Body of pancreas (tissue), 4 donors: ENCODE data around the gene SBF2. TPM values are rescaled to one million over a fixed set of nuclear protein-coding genes. Genes with fewer than 3 reads are reported as not detected.
"Not testable (repeated sequence)": the region's sequence is repeated elsewhere in the genome, so short reads cannot be mapped to it uniquely, and the experiment has no call there.

Source experiments
- ATAC-seq: fragments of 150-250 bp; one replicate; pipeline ENCODE4 v1.9.1; 2016
- DNase-seq, 4 donors: peaks; one replicate each; pipeline ENCODE4 v3.0.0-alpha.2; 2019
- H3K27ac ChIP-seq, 4 donors: fragments of 200-600 bp; sonication (generic); 1 replicate in 3 of 4; 2 replicates in 1 of 4; pipeline versions ENCODE4 v1.5.1 to v1.6.1; 2016 to 2019; ENCODE audit warnings: mild to moderate bottlenecking in 1 of 4, mixed read lengths in 1 of 4, moderate library complexity in 1 of 4
- H3K27me3 ChIP-seq, 2 donors: fragments of 200-600 bp; sonication (generic); one replicate each; pipeline ENCODE4 v1.6.0; 2016; ENCODE audit warnings: mild to moderate bottlenecking in 1 of 2
- H3K36me3 ChIP-seq, 2 donors: fragments of 200-600 bp; sonication (generic); replicated peaks in 1 of 2; 2 replicates each; pipeline ENCODE4 v1.5.1; 2016; ENCODE audit warnings: low read depth in 2 of 2; ENCODE audit not compliant: insufficient read depth in 1 of 2
- H3K4me1 ChIP-seq: fragments of 200-600 bp; sonication (generic); one replicate; pipeline ENCODE4 v1.6.0; 2016
- H3K4me3 ChIP-seq, 2 donors: fragments of 200-600 bp; sonication (generic); 1 replicate in 1 of 2; 2 replicates in 1 of 2; pipeline ENCODE4 v1.5.1; 2016 to 2019
- H3K9me3 ChIP-seq, 3 donors: fragments of 200-600 bp; sonication (generic); 1 replicate in 2 of 3; 2 replicates in 1 of 3; pipeline ENCODE4 v1.5.1; 2016
- POLR2A ChIP-seq, 3 donors: fragments of 450-650 bp; IDR thresholded peaks; one replicate each; pipeline ENCODE4 v1.6.1; 2016; ENCODE audit warnings: antibody characterized with exemption in 3 of 3, mild to moderate bottlenecking in 2 of 3
- WGBS, 2 donors: methylation state at CpG; one replicate each; pipeline ENCODE4 v1.1.5; 2017; 5-methylcytosine and 5-hydroxymethylcytosine counted together
- intact Hi-C: fragments of 100-400 bp; cut with DNase I; formaldehyde crosslinking; loops from one replicate; pipeline ENCODE4 v1.15.1; 2023
- total RNA-seq, 2 donors: library from RNA; depleted of rRNA; stranded (reverse); fragments of >200 nt; gene quantifications; one replicate each; pipeline ENCODE4 v1.1.0, GENCODE V29; 2016
- TF ChIP-seq, protein P1 (sequence below), 7 experiments: fragments of 450-650 bp in 4 of 7; fragments of 200-600 bp in 3 of 7; sonication (generic) in 3 of 7; IDR thresholded peaks; one replicate each; pipeline ENCODE4 v1.5.1; 2016 to 2019; ENCODE audit warnings: antibody characterized with exemption in 7 of 7

SBF2 gene
- total RNA-seq, 2 donors from 2014 or later = 23.6 to 38.9 TPM

DNA sequence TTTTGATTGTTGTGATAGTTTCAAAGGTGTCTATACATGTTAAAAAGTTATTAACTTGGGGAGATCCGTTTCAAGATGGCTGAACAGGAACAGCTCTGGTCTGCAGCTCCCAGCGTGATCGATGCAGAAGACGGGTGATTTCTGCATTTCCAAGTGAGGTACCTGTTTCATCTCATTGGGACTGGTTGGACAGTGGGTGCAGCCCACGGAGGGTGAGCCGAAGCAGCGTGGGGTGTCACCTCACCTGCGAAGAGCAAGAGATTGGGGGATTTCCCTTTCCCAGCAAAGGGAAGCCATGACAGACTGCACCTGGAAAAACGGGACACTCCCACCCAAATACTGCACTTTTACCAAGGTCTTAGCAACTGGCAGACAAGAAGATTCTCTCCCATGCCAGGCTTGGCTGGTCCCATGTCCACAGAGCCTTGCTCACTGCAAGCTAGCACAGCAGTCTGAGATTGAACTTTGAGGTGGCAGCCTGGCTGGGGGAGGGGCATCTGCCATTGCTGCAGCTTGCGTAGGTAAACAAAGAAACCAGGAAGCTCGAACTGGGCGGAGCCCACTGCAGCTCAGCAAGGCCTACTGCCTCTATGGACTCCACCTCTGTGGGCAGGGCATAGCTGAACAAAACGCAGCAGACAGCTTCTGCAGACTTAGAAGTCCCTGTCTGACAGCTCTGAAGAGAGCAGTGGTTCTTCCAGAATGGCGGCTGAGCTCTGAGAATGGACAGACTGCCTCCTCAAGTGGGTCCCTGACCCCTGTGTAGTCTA is 363.3 kb downstream of the SBF2 start:
- H3K27ac ChIP-seq, intact Hi-C loops, H3K36me3 ChIP-seq, ATAC-seq, DNase-seq, H3K9me3 ChIP-seq, H3K27me3 ChIP-seq, H3K4me3 ChIP-seq, H3K4me1 ChIP-seq: not testable (repeated sequence)
- WGBS, 2 donors = 83 to 91% methylated on average over 7 to 13 of the region's 14 CpGs

DNA sequence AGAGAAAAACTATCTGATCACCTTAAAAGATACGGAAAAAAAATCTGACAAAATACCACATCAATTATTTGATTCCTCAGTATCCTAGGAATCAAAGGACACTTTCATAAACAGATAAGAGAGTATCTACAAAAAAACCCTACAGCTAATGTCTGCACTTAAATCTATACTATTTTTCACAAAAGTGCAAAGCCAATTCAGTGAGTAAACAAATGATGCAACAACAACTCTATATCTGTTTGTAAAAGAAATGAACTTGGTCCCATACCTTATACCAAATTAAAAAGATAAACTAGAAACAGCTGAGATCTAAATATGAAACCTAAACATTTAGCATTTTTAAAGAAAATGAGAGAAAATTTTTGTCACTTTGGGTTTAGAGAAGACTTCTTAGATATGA is 366.3 kb downstream of the SBF2 start:
- Histone ChIP-seq H3K4me3 (no peak overlapping the region), H3K4me1 (no peaks in the 10 kb centered on the region), H3K36me3 (no peaks in the 10 kb centered on the region), H3K27me3 (no peaks in the 10 kb centered on the region), H3K9me3 (no peaks in the 10 kb centered on the region), H3K27ac (no peak overlapping the region)
- WGBS, 2 donors = 92 to 93% methylated on average over 1 of the region's 1 CpG
- intact Hi-C loops = no loop called here
- DNase-seq (no peak), ATAC-seq (no peak)
- TF ChIP-seq, protein P1, sequence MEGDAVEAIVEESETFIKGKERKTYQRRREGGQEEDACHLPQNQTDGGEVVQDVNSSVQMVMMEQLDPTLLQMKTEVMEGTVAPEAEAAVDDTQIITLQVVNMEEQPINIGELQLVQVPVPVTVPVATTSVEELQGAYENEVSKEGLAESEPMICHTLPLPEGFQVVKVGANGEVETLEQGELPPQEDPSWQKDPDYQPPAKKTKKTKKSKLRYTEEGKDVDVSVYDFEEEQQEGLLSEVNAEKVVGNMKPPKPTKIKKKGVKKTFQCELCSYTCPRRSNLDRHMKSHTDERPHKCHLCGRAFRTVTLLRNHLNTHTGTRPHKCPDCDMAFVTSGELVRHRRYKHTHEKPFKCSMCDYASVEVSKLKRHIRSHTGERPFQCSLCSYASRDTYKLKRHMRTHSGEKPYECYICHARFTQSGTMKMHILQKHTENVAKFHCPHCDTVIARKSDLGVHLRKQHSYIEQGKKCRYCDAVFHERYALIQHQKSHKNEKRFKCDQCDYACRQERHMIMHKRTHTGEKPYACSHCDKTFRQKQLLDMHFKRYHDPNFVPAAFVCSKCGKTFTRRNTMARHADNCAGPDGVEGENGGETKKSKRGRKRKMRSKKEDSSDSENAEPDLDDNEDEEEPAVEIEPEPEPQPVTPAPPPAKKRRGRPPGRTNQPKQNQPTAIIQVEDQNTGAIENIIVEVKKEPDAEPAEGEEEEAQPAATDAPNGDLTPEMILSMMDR (IDR thresholded peaks at IDR 0.05) = no peak
- no peak for TF ChIP-seq POLR2A (IDR thresholded peaks at IDR 0.05)

DNA sequence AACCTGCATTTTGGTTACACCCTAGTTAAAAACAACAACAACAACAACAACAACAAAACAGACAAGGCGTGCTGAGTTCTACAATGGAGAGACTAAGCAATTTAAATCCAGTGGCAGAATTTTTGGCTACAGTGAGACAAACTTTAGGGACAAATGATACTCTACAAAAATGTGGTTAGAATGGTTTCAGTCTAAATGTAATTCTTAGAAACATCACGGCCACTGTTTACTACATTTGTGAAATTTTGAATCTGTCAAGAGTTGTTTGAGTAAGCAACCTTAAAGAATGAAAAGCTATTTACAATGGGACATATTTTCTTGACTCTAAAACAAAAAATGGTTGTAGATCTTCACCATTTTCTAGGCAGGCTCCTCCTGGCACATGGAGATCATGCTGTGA is 370.7 kb downstream of the SBF2 start:
- Histone ChIP-seq H3K36me3 (no peaks in the 10 kb centered on the region), H3K4me1 (no peaks in the 10 kb centered on the region), H3K27me3 (no peaks in the 10 kb centered on the region), H3K27ac (no peak overlapping the region), H3K9me3 (no peaks in the 10 kb centered on the region), H3K4me3 (no peak overlapping the region)
- ATAC-seq (no peak), DNase-seq (no peak)
- 84 to 86% methylated on average over 2 of the region's 2 CpGs for WGBS, 2 donors
- intact Hi-C loops = no loop called here
- no peak for TF ChIP-seq POLR2A (IDR thresholded peaks at IDR 0.05)
- TF ChIP-seq, protein P1 (IDR thresholded peaks at IDR 0.05) = no peak

DNA sequence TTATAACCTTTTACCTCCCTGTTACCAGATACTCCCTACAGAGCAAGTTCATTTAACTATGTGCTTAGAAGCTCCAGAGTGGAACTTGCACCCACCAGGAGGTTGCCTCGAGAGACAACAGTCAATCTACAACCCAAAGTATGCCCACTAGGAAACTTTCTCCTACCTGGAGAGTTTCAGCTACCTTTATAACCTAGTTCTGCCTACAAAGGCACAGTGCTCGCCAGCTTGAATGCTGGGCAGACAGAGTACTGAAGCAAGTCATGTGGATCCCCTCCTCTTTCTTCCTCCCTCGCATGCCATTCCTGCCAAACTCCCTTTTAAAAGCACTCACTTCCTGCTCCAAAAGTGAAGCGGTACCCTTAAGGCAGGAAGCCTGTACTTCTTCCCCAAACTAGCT is 371.2 kb downstream of the SBF2 start:
- ATAC-seq (no peak), DNase-seq (no peak)
- 58 to 82% methylated on average over 4 of the region's 4 CpGs for WGBS, 2 donors
- Histone ChIP-seq H3K9me3 (no peaks in the 10 kb centered on the region), H3K36me3 (no peaks in the 10 kb centered on the region), H3K4me1 (no peaks in the 10 kb centered on the region), H3K27ac (no peak overlapping the region), H3K27me3 (no peaks in the 10 kb centered on the region), H3K4me3 (no peak overlapping the region)
- intact Hi-C loops = no loop called here
- TF ChIP-seq POLR2A (IDR thresholded peaks at IDR 0.05) = no peak
- TF ChIP-seq, protein P1 (IDR thresholded peaks at IDR 0.05) = no peak

DNA sequence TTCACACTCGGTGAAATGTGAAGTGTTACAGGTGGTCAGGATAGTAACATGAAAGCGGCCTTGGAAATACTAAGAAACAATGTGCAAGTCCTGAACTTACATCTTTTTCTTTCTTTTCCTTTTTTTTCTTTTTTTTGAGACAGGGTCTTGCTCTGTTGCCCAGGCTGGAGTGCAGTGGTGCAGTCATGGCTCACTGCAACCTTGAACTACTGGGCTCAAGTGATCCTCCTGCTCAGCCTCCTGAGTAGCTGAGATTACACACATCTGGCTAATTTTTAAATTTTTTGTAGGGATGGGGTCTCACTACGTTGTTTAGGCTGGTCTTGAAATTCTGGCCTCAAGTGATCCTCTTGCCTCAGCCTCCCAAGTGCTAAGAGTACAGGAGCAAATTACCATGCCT is 377.5 kb downstream of the SBF2 start:
- intact Hi-C loops = no loop called here
- Histone ChIP-seq H3K27me3 (no peaks in the 10 kb centered on the region), H3K4me1 (no peaks in the 10 kb centered on the region), H3K4me3 (no peak overlapping the region), H3K9me3 (no peaks in the 10 kb centered on the region), H3K27ac (no peak overlapping the region), H3K36me3 (no peaks in the 10 kb centered on the region)
- DNase-seq = no peak
- no peak for ATAC-seq
- TF ChIP-seq, protein P1 (IDR thresholded peaks at IDR 0.05) = no peak
- TF ChIP-seq POLR2A (IDR thresholded peaks at IDR 0.05) = no peak
- 94 to 98% methylated on average over 3 of the region's 3 CpGs for WGBS, 2 donors
